Lower leg skin (tissue), 4 donors: ENCODE data around the gene PEX5L. TPM values are rescaled to one million over a fixed set of nuclear protein-coding genes. Genes with fewer than 3 reads are reported as not detected.

Experiments
- DNase-seq, 2 donors: peaks; one replicate each; pipeline ENCODE4 v3.0.0-alpha.2; 2019; ENCODE audit warnings: low spot score in 2 of 2
- H3K4me3 ChIP-seq: fragments of 200-600 bp; sonication (generic); 2 replicates; pipeline ENCODE4 v1.5.1; 2017; ENCODE audit warnings: mild to moderate bottlenecking, low read depth; ENCODE audit not compliant: poor library complexity, severe bottlenecking
- CTCF ChIP-seq, 3 donors: fragments of 450-650 bp; IDR thresholded peaks; one replicate each; pipeline ENCODE4 v1.5.1; 2016; ENCODE audit warnings: antibody characterized with exemption in 3 of 3, mild to moderate bottlenecking in 3 of 3, moderate library complexity in 2 of 3
- POLR2A ChIP-seq, 2 donors: fragments of 450-650 bp; IDR thresholded peaks; one replicate each; pipeline ENCODE4 v1.6.1; 2016 to 2017; ENCODE audit warnings: antibody characterized with exemption in 2 of 2, mild to moderate bottlenecking in 1 of 2, moderate library complexity in 1 of 2
- WGBS, 2 donors: methylation state at CpG; one replicate each; pipeline ENCODE4 v1.1.5; 2018; 5-methylcytosine and 5-hydroxymethylcytosine counted together
- intact Hi-C: fragments of 100-400 bp; cut with DNase I; formaldehyde crosslinking; loops from one replicate; pipeline ENCODE4 v1.15.0; 2023; ENCODE audit warnings: low total_unique reads
- total RNA-seq, 4 donors: library from RNA; depleted of rRNA; stranded (reverse); fragments of >200 nt; gene quantifications; one replicate each; pipeline ENCODE4 v1.1.0, GENCODE V29; 2016

Gene PEX5L
- total RNA-seq, 4 donors from 2014 or later: not detected

- WGBS, 2 donors: 34 to 42% methylated on average over 2 of the region's 2 CpGs
- DNase-seq: no peak
- intact Hi-C loops: no loop called here
- no peak overlapping the region for H3K4me3 ChIP-seq
- no peak for TF ChIP-seq CTCF (IDR thresholded peaks at IDR 0.05)
- TF ChIP-seq POLR2A (IDR thresholded peaks at IDR 0.05): no peak
Observed at GRCh38 chr3:179881791-179882190, 154.9 kb downstream of the PEX5L start.

- WGBS, 2 donors: 57 to 59% methylated on average over 4 of the region's 4 CpGs
- intact Hi-C loops: no loop called here
- H3K4me3 ChIP-seq: no peak overlapping the region
- TF ChIP-seq POLR2A (IDR thresholded peaks at IDR 0.05) (no peak), CTCF (IDR thresholded peaks at IDR 0.05) (no peak)
- DNase-seq: no peak
Observed at GRCh38 chr3:179880868-179881267, 155.9 kb downstream of the PEX5L start.

- 81 to 82% methylated on average over 3 of the region's 3 CpGs for WGBS, 2 donors
- no peak for DNase-seq
- intact Hi-C loops: no loop called here
- no peak overlapping the region for H3K4me3 ChIP-seq
- TF ChIP-seq POLR2A (IDR thresholded peaks at IDR 0.05): no peak
Observed at GRCh38 chr3:179876440-179876839, 160.3 kb downstream of the PEX5L start.

- WGBS, 2 donors: 57 to 70% methylated on average over 5 of the region's 5 CpGs
- H3K4me3 ChIP-seq: no peak overlapping the region
- intact Hi-C loops: no loop called here
- no peak for TF ChIP-seq POLR2A (IDR thresholded peaks at IDR 0.05)
- no peak for TF ChIP-seq CTCF (IDR thresholded peaks at IDR 0.05)
- DNase-seq: no peak
Observed at GRCh38 chr3:179872842-179873241, 163.9 kb downstream of the PEX5L start.

DNA sequence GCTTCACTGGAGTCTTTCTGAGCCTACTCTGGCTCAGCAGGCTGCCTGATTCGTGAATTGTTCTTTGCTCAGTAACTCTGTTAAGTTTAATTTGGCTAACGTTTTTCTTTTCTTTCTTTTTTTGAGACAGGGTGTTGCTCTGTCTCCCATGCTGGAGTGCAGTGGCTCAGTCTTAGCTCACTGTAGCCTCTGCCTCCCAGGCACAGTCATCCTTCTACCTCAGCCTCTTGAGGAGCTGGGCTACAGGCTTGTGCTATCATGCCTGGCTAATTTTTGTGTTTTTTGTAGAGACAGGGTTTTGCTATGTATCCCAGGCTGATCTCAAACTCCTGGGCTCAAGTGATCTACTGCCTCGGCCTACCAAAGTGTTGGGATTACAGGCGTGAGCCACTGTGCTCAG is 165.0 kb downstream of the PEX5L start:
- WGBS, 2 donors: 66 to 78% methylated on average over 4 of the region's 4 CpGs
- intact Hi-C loops: no loop called here
- DNase-seq: no peak
- no peak overlapping the region for H3K4me3 ChIP-seq
- TF ChIP-seq POLR2A (IDR thresholded peaks at IDR 0.05) (no peak), CTCF (IDR thresholded peaks at IDR 0.05) (no peak)

- no peak overlapping the region for H3K4me3 ChIP-seq
- 32 to 53% methylated on average over 5 of the region's 5 CpGs for WGBS, 2 donors
- intact Hi-C loops: no loop called here
- DNase-seq: no peak
- TF ChIP-seq POLR2A (IDR thresholded peaks at IDR 0.05) (no peak), CTCF (IDR thresholded peaks at IDR 0.05) (no peak)
Observed at GRCh38 chr3:179868715-179869114, 168.0 kb downstream of the PEX5L start.
